Amniotic epithelial cell (primary cell): ENCODE data around the gene RPRML.
A peak's percentile ranks its signal among the peaks of the same experiment; 100 is the strongest.

Experiments
- DNase-seq: peaks from one replicate; pipeline ENCODE4 v3.0.0-alpha.2; 2010; ENCODE audit warnings: low read depth

The RPRML gene

DNA sequence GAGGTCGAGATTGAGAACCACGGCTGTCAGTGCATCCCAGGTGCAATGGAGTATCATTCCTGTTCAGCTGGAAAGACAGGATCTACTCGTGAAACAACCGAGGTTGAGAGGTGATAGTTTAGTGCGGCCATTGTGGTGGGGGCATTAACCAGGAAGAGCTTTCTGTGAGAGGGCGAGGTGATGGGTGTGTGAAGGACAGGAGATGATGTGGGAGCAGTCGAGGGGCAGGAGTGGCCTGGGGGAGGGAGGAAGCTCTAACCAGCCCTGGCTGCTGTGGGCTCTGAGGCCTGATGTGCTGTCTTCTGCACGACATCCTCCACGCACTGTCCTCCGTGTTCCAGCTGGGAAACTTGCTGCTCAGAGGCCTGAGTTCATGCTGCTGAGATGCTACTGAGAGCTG is 34.1 kb downstream of the RPRML start:
- DNase-seq = no peak

DNA sequence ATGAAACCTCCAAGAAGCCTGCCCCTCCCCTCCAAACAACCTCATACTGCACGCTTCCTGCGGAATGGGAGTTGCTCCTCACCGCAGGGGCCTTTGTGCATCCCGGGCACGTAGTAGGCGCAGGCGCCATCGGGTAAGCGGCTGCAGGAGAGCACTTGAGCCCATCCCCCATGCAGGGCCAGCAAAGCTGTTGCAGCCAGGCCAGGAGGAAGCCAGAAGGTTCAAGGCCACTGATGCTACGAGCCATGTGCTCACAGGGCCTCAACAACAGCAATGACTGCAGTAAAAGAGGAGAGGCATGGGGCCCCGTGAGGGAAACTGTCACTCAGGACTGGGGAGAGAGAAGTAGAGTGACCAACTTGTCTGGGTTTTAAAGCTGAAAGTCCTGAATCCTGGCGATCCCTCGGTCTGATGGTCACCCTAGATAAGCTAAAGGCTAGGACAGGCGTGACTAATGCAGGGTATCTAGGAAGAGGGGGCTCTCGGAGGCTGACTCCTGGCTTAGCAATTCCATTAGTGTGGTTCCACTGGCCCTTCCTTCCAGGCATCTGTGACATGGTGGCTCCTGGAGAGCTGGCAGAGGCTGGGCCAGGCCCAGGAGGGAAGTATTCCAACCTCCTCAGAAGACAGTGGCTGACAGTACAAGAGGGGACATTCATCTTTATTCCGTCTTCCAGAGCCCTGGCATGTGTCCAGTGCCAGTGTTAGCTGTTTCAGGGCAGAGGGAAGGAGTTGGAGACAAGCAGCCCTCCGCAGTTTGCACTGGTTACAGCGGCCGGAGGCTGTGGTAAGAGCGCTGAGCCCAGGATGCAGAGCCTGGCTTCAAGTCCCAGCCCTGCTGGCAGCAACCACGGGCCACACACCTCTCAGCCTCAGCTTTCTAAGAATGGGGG is 35.3 kb downstream of the RPRML start:
- DNase-seq = peak; percentile 47

DNA sequence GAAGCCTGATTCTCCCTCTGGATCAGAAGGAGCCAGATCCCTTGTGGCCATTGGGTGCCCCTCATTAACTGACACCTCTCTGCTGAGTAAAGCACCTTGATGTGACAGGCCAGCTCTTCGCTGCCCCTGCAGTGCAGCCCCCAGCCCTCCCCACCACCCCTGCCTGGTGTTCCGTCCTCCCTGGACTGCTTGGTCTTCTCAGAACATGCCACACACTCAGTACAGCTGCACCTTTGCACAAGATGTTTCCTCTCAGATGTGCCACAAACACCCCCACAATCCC is 35.9 kb downstream of the RPRML start:
- DNase-seq = no peak

DNA sequence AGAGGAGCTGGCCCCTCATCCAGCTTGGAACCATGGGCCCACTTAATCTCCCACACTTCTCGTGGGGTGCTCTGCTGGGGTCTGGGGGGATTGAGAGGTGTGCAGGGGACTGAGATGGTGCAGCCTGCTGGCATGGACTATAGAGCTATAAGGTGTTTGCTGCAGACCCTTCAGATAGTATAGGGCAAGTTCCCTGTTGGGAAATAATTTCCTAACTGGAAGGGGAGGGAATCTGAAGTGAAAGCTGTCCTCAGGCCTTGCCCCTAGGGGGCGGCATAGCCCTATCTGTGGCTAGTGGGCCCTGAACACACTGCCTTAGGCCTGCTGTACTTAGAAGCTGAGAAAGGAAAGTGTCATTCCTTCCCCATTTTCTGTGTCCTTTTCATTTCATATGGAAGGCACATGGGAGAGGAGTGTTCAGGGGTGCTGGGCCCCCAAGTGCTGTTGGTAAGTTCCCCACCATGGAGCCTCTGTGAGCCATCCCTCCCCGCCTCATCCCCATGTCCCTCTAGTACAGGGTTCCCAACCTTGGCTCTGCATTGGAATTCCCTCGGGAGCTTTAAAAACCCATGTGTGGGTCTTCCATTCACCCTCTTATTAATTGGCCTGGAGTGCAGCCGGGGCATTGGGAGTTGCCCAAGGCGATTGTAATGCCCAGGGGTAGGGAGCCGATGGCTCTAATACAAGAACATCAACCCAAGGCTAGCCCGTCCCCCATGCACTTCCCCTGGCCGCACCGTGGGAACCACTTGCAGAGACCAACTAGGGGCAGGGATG is 36.4 kb downstream of the RPRML start:
- DNase-seq = peak; percentile 73

DNA sequence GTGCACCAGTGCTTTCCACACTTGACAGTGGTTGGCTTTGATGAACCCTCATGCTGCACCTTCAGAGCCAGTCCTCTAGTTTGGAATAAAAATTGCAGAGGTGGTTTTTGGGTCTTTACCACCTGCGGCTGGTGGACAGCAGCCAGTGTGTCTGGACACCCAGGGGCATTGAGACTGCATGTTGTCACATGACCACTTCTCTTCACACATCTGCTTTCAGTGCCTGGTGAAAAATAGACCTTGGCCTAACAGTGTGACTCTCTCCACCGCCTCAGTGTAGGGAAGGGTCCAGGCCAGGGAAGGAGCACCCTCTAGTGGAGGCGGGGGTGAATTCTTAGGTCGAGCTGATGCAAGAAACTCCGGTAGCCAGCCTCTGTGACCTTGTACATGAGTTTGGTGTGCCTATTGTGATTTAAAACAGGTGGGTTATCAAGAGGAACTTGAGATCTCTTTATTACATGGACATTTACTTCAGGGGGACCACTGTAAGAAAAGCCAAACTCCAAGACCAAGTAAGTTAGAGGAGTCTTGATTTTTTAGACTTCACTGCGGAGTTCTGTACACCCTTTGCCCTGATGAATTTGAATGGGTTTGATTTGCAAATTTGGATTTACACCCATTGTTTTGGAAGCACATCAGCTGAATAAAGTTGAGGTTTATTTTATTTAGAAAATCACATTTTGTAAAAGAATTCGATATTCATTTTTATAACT is 38.2 kb downstream of the RPRML start:
- DNase-seq = peak; percentile 70

DNA sequence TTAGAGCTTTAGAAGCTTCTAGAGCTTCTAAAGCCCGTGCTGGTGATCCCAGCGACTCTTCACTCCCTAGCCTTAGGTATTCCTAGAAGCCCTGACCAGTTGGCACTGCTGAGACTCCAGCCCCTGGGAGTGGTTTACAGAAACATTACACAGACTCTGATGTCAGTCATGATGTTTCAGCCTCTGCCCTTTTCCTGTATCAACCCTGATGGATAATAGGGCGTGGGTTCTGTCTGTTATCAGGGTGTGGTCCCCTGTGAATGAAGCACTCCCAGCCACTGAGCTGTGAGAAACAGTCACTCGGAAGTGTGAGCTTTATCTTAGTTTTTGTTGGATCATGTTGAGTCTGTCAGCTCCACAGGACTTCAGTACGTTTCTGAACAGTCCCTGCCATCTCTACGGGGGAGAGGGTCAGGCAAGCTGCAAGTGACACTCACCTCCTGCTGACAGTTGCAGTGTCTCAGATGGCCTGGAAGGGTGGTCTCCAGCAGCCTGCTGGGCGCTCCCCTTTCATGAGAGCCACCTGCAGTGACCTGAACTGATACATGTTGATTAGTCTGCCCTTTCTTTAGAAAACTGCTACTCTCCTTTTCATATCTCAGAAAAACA is 43.3 kb downstream of the RPRML start:
- no peak for DNase-seq

- DNase-seq = no peak
Observed at GRCh38 chr17:46931596-46931995, 47.5 kb downstream of the RPRML start.

DNA sequence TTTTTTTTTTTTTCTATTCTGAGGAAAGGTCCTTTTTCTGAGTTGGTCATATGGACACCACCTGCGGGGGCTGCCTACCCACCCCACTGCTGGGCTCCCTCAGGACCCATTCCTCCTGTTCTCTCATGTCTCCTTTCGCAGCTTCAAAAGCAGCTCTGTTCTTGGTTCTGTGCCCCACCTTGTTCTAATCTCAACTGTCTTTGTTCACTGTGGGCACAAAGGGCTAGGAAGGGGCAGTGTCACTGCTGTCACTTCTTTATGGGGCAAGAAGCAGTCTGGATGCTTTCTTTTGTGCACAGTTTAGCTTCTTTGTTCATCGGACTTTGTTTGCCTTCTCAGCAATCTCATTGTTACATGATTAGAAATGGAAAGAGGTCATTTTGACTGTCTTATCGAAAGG is 49.0 kb downstream of the RPRML start:
- no peak for DNase-seq

- DNase-seq = peak; percentile 29
Observed at GRCh38 chr17:46929413-46929812, 49.6 kb downstream of the RPRML start.

GRCh38 chr17:46928467-46929261 is 50.4 kb downstream of the RPRML start:
- peak; percentile 64 for DNase-seq
